GM12801 (cell line): ENCODE data around the gene OXA1L.

ENCODE experiments used
- TF ChIP-seq, protein P1 (sequence below): IDR thresholded peaks from one replicate; pipeline ENCODE4 v1.5.1; 2011; ENCODE audit warnings: control low read depth; ENCODE audit not compliant: insufficient read length; ENCODE audit errors: extremely low read depth

The OXA1L gene

DNA sequence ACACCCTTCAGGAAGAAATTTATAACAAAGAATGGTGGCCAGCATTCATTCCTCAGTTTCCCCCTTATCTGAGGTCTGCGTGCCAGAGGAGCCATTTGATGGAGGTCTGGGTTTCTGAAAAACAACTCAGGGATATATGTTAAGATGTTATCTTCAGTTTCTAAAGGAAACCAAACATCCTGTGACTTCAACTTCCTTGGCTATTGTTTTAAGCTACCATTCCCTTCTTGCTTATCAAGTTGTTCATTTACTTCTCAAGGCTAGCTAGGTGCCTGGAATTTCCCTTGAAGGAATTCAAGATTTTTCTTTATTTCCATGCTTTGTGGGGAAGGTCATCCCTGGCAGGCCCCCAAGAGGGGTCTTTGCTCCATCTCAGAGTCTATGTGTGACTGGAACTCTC is 27.1 kb upstream of the OXA1L start:
- TF ChIP-seq, protein P1, sequence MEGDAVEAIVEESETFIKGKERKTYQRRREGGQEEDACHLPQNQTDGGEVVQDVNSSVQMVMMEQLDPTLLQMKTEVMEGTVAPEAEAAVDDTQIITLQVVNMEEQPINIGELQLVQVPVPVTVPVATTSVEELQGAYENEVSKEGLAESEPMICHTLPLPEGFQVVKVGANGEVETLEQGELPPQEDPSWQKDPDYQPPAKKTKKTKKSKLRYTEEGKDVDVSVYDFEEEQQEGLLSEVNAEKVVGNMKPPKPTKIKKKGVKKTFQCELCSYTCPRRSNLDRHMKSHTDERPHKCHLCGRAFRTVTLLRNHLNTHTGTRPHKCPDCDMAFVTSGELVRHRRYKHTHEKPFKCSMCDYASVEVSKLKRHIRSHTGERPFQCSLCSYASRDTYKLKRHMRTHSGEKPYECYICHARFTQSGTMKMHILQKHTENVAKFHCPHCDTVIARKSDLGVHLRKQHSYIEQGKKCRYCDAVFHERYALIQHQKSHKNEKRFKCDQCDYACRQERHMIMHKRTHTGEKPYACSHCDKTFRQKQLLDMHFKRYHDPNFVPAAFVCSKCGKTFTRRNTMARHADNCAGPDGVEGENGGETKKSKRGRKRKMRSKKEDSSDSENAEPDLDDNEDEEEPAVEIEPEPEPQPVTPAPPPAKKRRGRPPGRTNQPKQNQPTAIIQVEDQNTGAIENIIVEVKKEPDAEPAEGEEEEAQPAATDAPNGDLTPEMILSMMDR: no peak

- TF ChIP-seq, protein P1: no peak
Observed at GRCh38 chr14:22740020-22740419, 26.5 kb upstream of the OXA1L start.

GRCh38 chr14:22747769-22748168 is 18.7 kb upstream of the OXA1L start:
- TF ChIP-seq, protein P1: no peak

DNA sequence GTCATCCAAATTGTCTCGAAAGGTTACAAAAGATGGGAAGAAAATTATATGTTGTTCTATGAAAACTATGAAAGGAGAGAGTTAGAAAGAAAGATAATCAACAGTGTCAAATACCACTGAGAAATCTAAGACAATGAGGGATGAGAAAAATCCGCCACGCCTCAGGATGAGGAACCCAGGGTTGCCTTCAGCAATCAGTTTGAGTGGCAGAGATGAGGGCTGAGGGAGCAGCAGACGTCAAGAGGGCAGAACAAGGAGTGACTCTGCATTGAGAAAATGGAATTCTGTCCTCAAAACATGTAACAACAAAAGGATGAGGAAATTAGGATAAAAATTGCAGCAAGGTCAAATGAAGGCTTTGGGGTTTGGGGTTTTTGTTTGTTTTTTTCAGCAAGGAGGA is 18.3 kb upstream of the OXA1L start:
- TF ChIP-seq, protein P1: no peak

GRCh38 chr14:22748631-22749068 is 17.8 kb upstream of the OXA1L start:
- TF ChIP-seq, protein P1: no peak

DNA sequence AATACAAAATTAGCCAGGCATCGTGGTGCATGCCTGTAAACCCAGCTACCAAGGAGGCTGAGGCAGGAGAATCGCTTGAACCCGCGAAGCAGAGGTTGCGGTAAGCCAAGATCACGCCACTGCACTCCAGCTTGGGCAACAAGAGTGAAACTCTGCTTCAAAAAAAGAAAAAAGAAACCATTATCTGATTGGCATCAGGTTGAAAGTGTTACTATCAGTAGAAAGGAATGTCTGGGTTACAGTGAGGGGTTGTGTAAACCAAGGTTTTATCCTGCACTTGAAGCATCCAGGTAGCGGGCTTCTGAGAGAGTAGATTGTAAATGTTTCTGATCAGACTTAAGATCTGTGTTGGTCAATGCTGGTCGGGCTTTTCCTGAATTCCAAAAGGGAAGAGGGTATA is 14.1 kb upstream of the OXA1L start:
- TF ChIP-seq, protein P1: no peak

DNA sequence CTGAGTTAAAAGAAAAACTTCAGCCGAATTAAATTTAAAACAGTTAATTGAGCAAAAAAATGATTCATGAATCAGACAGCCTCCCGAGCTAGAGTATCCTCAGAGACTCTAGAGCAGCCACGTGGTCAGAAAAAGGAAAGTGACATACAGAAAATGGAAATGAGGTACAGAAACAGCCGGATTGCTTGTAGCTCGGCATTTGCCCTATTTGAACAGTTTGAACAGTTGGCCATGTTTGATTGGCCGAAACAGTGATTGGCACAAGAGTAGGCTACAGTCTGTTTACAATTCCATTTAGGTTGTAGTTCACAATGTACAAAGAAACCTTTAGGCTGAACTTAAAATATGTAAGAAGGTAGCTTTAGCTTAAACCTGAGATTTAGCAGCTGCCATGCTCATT is 12.9 kb upstream of the OXA1L start:
- TF ChIP-seq, protein P1: no peak

DNA sequence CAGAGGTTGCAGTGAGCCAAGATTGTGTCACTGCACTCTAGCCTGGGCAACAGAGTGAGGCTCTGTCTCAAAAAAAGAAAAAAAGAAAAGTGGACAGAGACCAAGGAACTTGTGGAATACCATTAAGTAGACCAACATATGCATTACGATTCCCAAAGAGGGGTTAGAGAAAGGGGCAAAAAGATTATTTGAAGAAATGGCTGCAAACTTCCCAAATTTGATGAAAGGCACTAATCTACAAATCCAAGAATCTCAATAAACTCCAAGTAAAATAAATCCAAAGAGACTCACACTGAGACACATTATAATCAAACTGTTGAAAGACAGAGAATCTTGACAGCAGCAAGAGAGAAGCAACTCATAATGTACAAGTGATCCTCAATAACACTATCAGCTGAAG is 4.8 kb upstream of the OXA1L start:
- TF ChIP-seq, protein P1: no peak
